IMR-90 (cell line): ENCODE data around the gene CLNK. TPM values are rescaled to one million over a fixed set of nuclear protein-coding genes. Genes with fewer than 3 reads are reported as not detected.

Experiments
- ATAC-seq: fragments of 200-7000 bp; cut with Tn5 transposase; 2 replicates; pipeline ENCODE4 v1.9.1; 2020; ENCODE audit warnings: low read depth, mild to moderate bottlenecking, moderate library complexity
- BruUV-seq: library from RNA; stranded (reverse); fragments of 400-500 nt; replicated peaks from 2 replicates; lab custom pipeline; 2021; lab: Mats Ljungman, UMichigan
- CTCF ChIA-PET: fragments of 300-600 bp; formaldehyde crosslinking; extraction: SDS; loops from one replicate; lab custom pipeline; 2021; ENCODE audit warnings: antibody characterized with exemption; lab: Yijun Ruan, JAX
- POLR2A ChIA-PET: fragments of 300-600 bp; sonication (Branson Sonifier 250); formaldehyde crosslinking; loops from one replicate; lab custom pipeline; 2022; ENCODE audit warnings: antibody characterized with exemption; ENCODE audit not compliant: unreplicated experiment; lab: Charles Lee
- DNase-seq: peaks from one replicate; pipeline ENCODE4 v3.0.0; 2013
- H2AFZ ChIP-seq: replicated peaks from 2 replicates; pipeline ENCODE3; 2013; ENCODE audit warnings: low read length, mild to moderate bottlenecking; ENCODE audit not compliant: poor library complexity
- H2AK5ac ChIP-seq: 2 replicates; pipeline ENCODE4 v1.6.1; 2013; ENCODE audit warnings: low read depth, low read length, inconsistent platforms
- H2AK9ac ChIP-seq: replicated peaks from 2 replicates; pipeline ENCODE3; 2013; ENCODE audit warnings: mild to moderate bottlenecking, low read depth, low read length, moderate library complexity; ENCODE audit not compliant: poor library complexity
- H2BK120ac ChIP-seq: 2 replicates; pipeline ENCODE4 v1.6.1; 2013; ENCODE audit warnings: low read depth, low read length, inconsistent platforms
- H2BK15ac ChIP-seq: 3 replicates; pipeline ENCODE4 v1.6.1; 2013; ENCODE audit warnings: low read depth, low read length, inconsistent platforms
- H2BK20ac ChIP-seq: 2 replicates; pipeline ENCODE4 v1.6.1; 2013; ENCODE audit warnings: low read depth, mild to moderate bottlenecking, inconsistent platforms, low read length, moderate library complexity
- H2BK5ac ChIP-seq: 2 replicates; pipeline ENCODE4 v1.6.1; 2013; ENCODE audit warnings: mild to moderate bottlenecking, low read depth, low read length, inconsistent platforms; ENCODE audit not compliant: poor library complexity, severe bottlenecking
- H3K14ac ChIP-seq: replicated peaks from 2 replicates; pipeline ENCODE4 v1.6.1; 2013; ENCODE audit warnings: low read depth, low read length, inconsistent platforms
- H3K18ac ChIP-seq: 2 replicates; pipeline ENCODE4 v1.6.1; 2013; ENCODE audit warnings: low read depth, low read length, control low read depth
- H3K23ac ChIP-seq: 2 replicates; pipeline ENCODE4 v1.6.1; 2013; ENCODE audit warnings: low read depth, low read length, inconsistent platforms
- H3K27ac ChIP-seq: 2 replicates; pipeline ENCODE4 v1.5.1; 2013; ENCODE audit warnings: mild to moderate bottlenecking, control low read depth, low read length; ENCODE audit not compliant: insufficient read depth
- H3K27me3 ChIP-seq: 2 replicates; pipeline ENCODE4 v1.6.1; 2013; ENCODE audit warnings: low read length; ENCODE audit not compliant: control insufficient read depth, insufficient read depth
- H3K36me3 ChIP-seq: 2 replicates; pipeline ENCODE4 v1.6.1; 2013; ENCODE audit warnings: low read length, mixed read lengths; ENCODE audit not compliant: control insufficient read depth, insufficient read depth
- H3K4ac ChIP-seq: 2 replicates; pipeline ENCODE4 v1.6.1; 2013; ENCODE audit warnings: low read depth, low read length, inconsistent platforms
- H3K4me1 ChIP-seq: 2 replicates; pipeline ENCODE4 v1.6.1; 2013; ENCODE audit warnings: low read length, mixed read lengths; ENCODE audit not compliant: control insufficient read depth, insufficient read depth
- H3K4me2 ChIP-seq: 2 replicates; pipeline ENCODE4 v1.6.1; 2013; ENCODE audit warnings: low read depth, mild to moderate bottlenecking, control low read depth, low read length, moderate library complexity
- H3K4me3 ChIP-seq: 2 replicates; pipeline ENCODE4 v1.5.1; 2013; ENCODE audit warnings: low read depth, mild to moderate bottlenecking, control low read depth, low read length, moderate library complexity; ENCODE audit not compliant: insufficient read depth
- H3K56ac ChIP-seq: 2 replicates; pipeline ENCODE4 v1.6.1; 2013; ENCODE audit warnings: low read length, inconsistent platforms; ENCODE audit not compliant: insufficient read depth; ENCODE audit errors: extremely low read depth
- H3K79me1 ChIP-seq, 2 experiments: 2 replicates each; pipeline ENCODE4 v1.6.1; 2013; ENCODE audit warnings: low read length in 2 of 2, inconsistent platforms in 1 of 2, low read depth in 1 of 2
- H3K9ac ChIP-seq: 2 replicates; pipeline ENCODE4 v1.6.1; 2013; ENCODE audit warnings: low read depth, low read length, control low read depth
- H3K9me1 ChIP-seq: 2 replicates; pipeline ENCODE4 v1.6.1; 2013; ENCODE audit warnings: low read length, inconsistent platforms; ENCODE audit not compliant: insufficient read depth
- H3K9me3 ChIP-seq: 2 replicates; pipeline ENCODE4 v1.6.1; 2013; ENCODE audit warnings: low read length; ENCODE audit not compliant: control insufficient read depth, insufficient read depth
- H4K20me1 ChIP-seq: 2 replicates; pipeline ENCODE4 v1.6.1; 2013; ENCODE audit warnings: low read length, inconsistent platforms; ENCODE audit not compliant: insufficient read depth
- H4K5ac ChIP-seq: 2 replicates; pipeline ENCODE4 v1.6.1; 2013; ENCODE audit warnings: mild to moderate bottlenecking, low read depth, low read length, control low read depth
- H4K8ac ChIP-seq, 2 experiments: 2 replicates each; pipeline ENCODE4 v1.6.1; 2013; ENCODE audit warnings: low read depth in 2 of 2, low read length in 2 of 2, control low read depth in 1 of 2, inconsistent platforms in 1 of 2
- H4K91ac ChIP-seq: 2 replicates; pipeline ENCODE4 v1.6.1; 2013; ENCODE audit warnings: low read depth, low read length, inconsistent platforms; ENCODE audit not compliant: insufficient read depth
- ELK1 ChIP-seq: fragments of 150-350 bp; IDR thresholded peaks from 2 replicates; pipeline ENCODE4 v1.6.1; 2016; ENCODE audit warnings: low read depth, mild to moderate bottlenecking, low read length, moderate library complexity, borderline replicate concordance
- MAFK ChIP-seq: IDR thresholded peaks from 2 replicates; pipeline ENCODE4 v1.6.1; 2012; ENCODE audit warnings: low read depth, low read length, improper control_type of control experiment
- MXI1 ChIP-seq: IDR thresholded peaks from 2 replicates; pipeline ENCODE4 v1.6.1; 2012; ENCODE audit warnings: low read depth, mild to moderate bottlenecking, low read length, moderate library complexity, borderline replicate concordance
- NFE2L2 ChIP-seq: fragments of 150-350 bp; IDR thresholded peaks from 2 replicates; pipeline ENCODE4 v1.6.1; 2016; ENCODE audit warnings: low read depth, mild to moderate bottlenecking, low read length
- RFX5 ChIP-seq: IDR thresholded peaks from 2 replicates; pipeline ENCODE4 v1.8.0; 2012; ENCODE audit warnings: low read depth, mild to moderate bottlenecking, low read length, moderate library complexity
- WGBS, 2 experiments: methylation state at CpG; one replicate each; pipeline versions ENCODE4 v1.1.5 to v1.1.7; 2013; ENCODE audit warnings: missing lambda C conversion rate in 2 of 2; ENCODE audit not compliant: insufficient read length in 1 of 2; ENCODE audit errors: extremely low coverage in 2 of 2; 5-methylcytosine and 5-hydroxymethylcytosine counted together
- dilution Hi-C: fragments of 300-500 bp; cut with HindIII; formaldehyde crosslinking; loops from one replicate; pipeline ENCODE4 v1.14.3; 2018; ENCODE audit warnings: low sequenced_read_pairs; ENCODE audit not compliant: unreplicated experiment
- in situ Hi-C: fragments of 300-500 bp; cut with MboI; formaldehyde crosslinking; loops from 3 replicates; pipeline ENCODE4 v1.14.3; 2019; ENCODE audit warnings: low sequenced_read_pairs, inconsistent platforms, mixed read lengths
- intact Hi-C: fragments of 100-400 bp; cut with micrococcal nuclease; formaldehyde crosslinking; loops from 2 replicates; pipeline ENCODE4 v1.10.0; 2022
- polyA plus RNA-seq, 3 experiments: library from polyadenylated mRNA; depleted of rRNA; stranded (reverse); fragments of >200 nt; gene quantifications; 2 replicates each; pipeline ENCODE4 v1.2.3, GENCODE V29; 2012; ENCODE audit warnings: low replicate concordance in 1 of 3
- total RNA-seq: library from RNA; depleted of rRNA; stranded (reverse); fragments of >200 nt; gene quantifications from 2 replicates; pipeline ENCODE4 v1.2.3, GENCODE V29; 2012
- TF ChIP-seq, protein P1 (sequence below): conservative IDR thresholded peaks from 2 replicates; pipeline ENCODE4 v1.5.1; 2012; ENCODE audit warnings: mild to moderate bottlenecking, low read depth, low read length, improper control_type of control experiment

CLNK gene
- total and polyA plus RNA-seq, 2 of the 4 experiments (the other 2 are of a cell fraction), result not detected

DNA sequence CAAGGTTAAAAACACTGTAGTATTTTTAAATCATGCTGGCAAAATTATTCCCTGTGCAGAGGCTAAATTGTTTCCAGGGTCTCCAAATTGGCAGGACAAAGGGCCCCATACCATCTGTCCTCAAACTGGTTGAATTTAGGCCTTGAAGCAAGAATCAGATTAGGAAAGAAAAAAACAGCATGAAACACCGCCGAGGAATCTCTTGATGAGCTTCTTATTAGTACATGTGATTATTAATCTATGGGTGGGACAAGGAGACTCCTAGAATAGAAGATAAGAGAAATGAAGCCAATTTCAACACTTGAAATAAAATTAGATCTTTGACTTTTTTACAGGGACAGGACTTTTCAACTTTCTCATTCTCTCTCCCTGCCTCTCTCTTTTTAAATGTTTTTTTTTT lies 7.1 kb upstream of the CLNK start:
- no peak overlapping the region for H3K27ac ChIP-seq
- H3K4me3 ChIP-seq, result no peak overlapping the region
- intact Hi-C loops, result no loop called here
- no peak overlapping the region for H3K18ac ChIP-seq
- no peak overlapping the region for H3K9ac ChIP-seq
- dilution Hi-C loops, result no loop called here
- H3K23ac ChIP-seq, result no peak overlapping the region
- H3K27me3 ChIP-seq, result no peaks in the 10 kb centered on the region
- H2BK15ac ChIP-seq, result no peak overlapping the region
- no peaks in the 10 kb centered on the region for H3K79me1 ChIP-seq
- H4K91ac ChIP-seq, result no peak overlapping the region
- no peak overlapping the region for H4K5ac ChIP-seq
- no peak overlapping the region for H2BK5ac ChIP-seq
- H4K8ac ChIP-seq, result no peak overlapping the region
- no peaks in the 10 kb centered on the region for H3K9me3 ChIP-seq
- WGBS, 2 experiments, result no CpG with 5 or more reads among the region's 2 CpGs
- no TSS peak for BruUV-seq
- H2AK5ac ChIP-seq, result no peak overlapping the region
- no peak for ATAC-seq
- no peak overlapping the region for H2BK120ac ChIP-seq
- H3K56ac ChIP-seq, result no peak overlapping the region
- no peaks in the 10 kb centered on the region for H4K20me1 ChIP-seq
- H3K4me2 ChIP-seq, result no peak overlapping the region
- ChIA-PET POLR2A (no interaction called here), CTCF (no interaction called here)
- no peak overlapping the region for H2AK9ac ChIP-seq
- H3K4ac ChIP-seq, result no peak overlapping the region
- in situ Hi-C loops, result no loop called here
- H3K36me3 ChIP-seq, result no peaks in the 10 kb centered on the region
- no peak overlapping the region for H3K14ac ChIP-seq
- H3K4me1 ChIP-seq, result 0 out of 2 replicates have a peak, but pooled peaks cover 3% of the 10 kb centered on the region
- no peak for DNase-seq
- TF ChIP-seq, protein P1, sequence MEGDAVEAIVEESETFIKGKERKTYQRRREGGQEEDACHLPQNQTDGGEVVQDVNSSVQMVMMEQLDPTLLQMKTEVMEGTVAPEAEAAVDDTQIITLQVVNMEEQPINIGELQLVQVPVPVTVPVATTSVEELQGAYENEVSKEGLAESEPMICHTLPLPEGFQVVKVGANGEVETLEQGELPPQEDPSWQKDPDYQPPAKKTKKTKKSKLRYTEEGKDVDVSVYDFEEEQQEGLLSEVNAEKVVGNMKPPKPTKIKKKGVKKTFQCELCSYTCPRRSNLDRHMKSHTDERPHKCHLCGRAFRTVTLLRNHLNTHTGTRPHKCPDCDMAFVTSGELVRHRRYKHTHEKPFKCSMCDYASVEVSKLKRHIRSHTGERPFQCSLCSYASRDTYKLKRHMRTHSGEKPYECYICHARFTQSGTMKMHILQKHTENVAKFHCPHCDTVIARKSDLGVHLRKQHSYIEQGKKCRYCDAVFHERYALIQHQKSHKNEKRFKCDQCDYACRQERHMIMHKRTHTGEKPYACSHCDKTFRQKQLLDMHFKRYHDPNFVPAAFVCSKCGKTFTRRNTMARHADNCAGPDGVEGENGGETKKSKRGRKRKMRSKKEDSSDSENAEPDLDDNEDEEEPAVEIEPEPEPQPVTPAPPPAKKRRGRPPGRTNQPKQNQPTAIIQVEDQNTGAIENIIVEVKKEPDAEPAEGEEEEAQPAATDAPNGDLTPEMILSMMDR, result no peak
- TF ChIP-seq NFE2L2 (no peak), MAFK (no peak), ELK1 (no peak), RFX5 (no peak), MXI1 (no peak)
- no peak overlapping the region for H2AFZ ChIP-seq
- no peaks in the 10 kb centered on the region for H3K9me1 ChIP-seq
- H2BK20ac ChIP-seq, result no peak overlapping the region
